NCI-H2081 (cell line): ENCODE results near the gene VCAM1.
"Not testable (repeated sequence)": the region's sequence is repeated elsewhere in the genome, so short reads cannot be mapped to it uniquely, and the experiment has no call there.

Source experiments
- DNase-seq, 2 experiments: peaks; one replicate each; lab custom pipeline; 2025; lab: John Stamatoyannopoulos, UW

Gene VCAM1

GRCh38 chr1:100778748-100779147, 59.2 kb downstream of the VCAM1 start:
- DNase-seq: no peak

DNA sequence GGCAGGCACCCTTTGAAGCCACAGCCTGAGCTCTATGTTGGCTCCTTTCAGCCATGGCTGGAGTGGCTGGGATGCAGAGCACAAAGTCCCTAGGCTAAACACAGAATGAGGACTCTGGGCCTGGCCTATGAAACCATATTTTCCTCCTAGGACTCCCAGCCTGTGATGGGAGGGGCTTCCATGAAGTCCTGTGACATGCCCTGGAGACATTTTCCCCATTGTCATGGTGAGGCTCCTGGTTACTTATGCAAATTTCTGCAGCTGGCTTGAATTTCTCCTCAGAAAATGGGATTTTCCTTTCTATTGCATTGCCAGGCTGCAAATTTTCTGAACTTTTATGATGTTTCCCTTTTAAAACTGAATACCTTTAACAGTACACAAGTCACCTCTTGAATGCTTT, 61.3 kb downstream of the VCAM1 start:
- DNase-seq: no peak

DNA sequence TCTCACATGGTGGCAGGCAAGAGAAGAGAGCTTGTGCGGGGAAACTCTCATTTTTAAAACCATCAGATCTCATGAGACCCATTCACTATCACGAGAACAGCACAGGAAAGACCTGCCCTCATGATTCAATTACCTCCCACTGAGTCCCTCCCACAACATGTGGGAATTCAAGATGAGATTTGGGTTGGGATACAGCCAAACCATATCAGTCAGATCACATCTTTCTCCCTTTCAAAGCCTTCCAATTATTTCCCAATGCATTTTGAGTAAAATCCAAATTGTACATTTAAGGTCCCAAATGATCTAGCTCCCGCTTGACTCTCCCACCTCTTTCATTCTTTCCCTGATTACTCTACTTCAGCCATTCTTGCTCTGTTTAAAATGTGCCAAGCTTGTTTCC, 62.2 kb downstream of the VCAM1 start:
- DNase-seq: not testable (repeated sequence)

DNA sequence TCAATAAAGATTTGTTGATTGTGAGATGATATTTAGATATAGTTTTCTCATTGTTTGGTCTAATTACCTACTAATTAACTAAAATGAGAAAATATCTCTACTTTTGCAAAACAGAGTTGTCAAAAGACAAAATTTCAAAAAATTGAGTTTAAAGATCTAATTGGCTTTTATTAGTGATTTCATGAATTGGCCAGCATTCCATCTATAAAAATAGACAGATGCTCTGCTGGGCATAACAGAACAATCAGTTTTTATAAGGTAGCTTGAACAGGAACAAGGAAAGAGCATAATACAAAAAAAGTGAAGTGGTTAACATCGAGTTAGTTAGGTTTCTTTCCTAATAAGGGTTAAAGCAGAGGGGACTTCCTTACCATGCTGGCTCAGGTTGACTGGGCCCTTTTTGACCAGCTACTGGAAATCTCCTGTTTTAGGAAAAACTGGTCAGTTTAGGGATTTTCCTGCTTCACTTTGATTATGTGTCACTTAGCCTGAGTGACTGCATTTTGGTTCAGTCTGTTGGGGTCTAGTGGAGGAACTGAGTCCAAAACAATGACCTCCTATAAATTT, 63.0 kb downstream of the VCAM1 start:
- DNase-seq: no peak

- no peak for DNase-seq
Measured at GRCh38 chr1:100785470-100786052, 66.0 kb downstream of the VCAM1 start.

GRCh38 chr1:100786870-100787269, 67.3 kb downstream of the VCAM1 start:
- no peak for DNase-seq
